AG20443 (cell line): Measurements from ENCODE around the gene SCAND1.
"Not testable (repeated sequence)": the region's sequence is repeated elsewhere in the genome, so short reads cannot be mapped to it uniquely, and the experiment has no call there.

ENCODE experiments used
- DNase-seq: peaks from one replicate; pipeline ENCODE4 v3.0.0; 2012; ENCODE audit warnings: low spot score, mixed read lengths

The SCAND1 gene

GRCh38 chr20:35959291-35959690 lies 5.0 kb upstream of the SCAND1 start:
- DNase-seq = not testable (repeated sequence)

- DNase-seq = no peak
Observed at GRCh38 chr20:35956616-35957015, 2.3 kb upstream of the SCAND1 start.

GRCh38 chr20:35954907-35955251 lies 577 bp upstream of the SCAND1 start:
- peak; percentile 55 for DNase-seq

GRCh38 chr20:35953387-35954199 lies 709 bp downstream of the SCAND1 start:
- peak; percentile 68 for DNase-seq

GRCh38 chr20:35952480-35953386 lies 1.6 kb downstream of the SCAND1 start:
- DNase-seq = no peak

GRCh38 chr20:35952080-35952479 lies 2.2 kb downstream of the SCAND1 start:
- DNase-seq = not testable (repeated sequence)

GRCh38 chr20:35950093-35950492 lies 4.2 kb downstream of the SCAND1 start:
- no peak for DNase-seq

GRCh38 chr20:35947907-35948306 lies 6.4 kb downstream of the SCAND1 start:
- no peak for DNase-seq

GRCh38 chr20:35947489-35947888 lies 6.8 kb downstream of the SCAND1 start:
- DNase-seq = peak; percentile 30

GRCh38 chr20:35942243-35942642 lies 12.1 kb downstream of the SCAND1 start:
- DNase-seq = no peak

- no peak for DNase-seq
Observed at GRCh38 chr20:35941620-35942019, 12.7 kb downstream of the SCAND1 start.

- DNase-seq = no peak
Observed at GRCh38 chr20:35939264-35939663, 15.0 kb downstream of the SCAND1 start.

GRCh38 chr20:35934050-35934449 lies 20.3 kb downstream of the SCAND1 start:
- no peak for DNase-seq

- DNase-seq = no peak
Observed at GRCh38 chr20:35929301-35929700, 25.0 kb downstream of the SCAND1 start.

- DNase-seq = no peak
Observed at GRCh38 chr20:35920523-35920922, 33.8 kb downstream of the SCAND1 start.

- no peak for DNase-seq
Observed at GRCh38 chr20:35918021-35918420, 36.3 kb downstream of the SCAND1 start.

- no peak for DNase-seq
Observed at GRCh38 chr20:35917077-35917476, 37.2 kb downstream of the SCAND1 start.

- DNase-seq = no peak
Observed at GRCh38 chr20:35912881-35913280, 41.4 kb downstream of the SCAND1 start.

- DNase-seq = no peak
Observed at GRCh38 chr20:35910254-35910653, 44.0 kb downstream of the SCAND1 start.

- no peak for DNase-seq
Observed at GRCh38 chr20:35909796-35910195, 44.5 kb downstream of the SCAND1 start.

GRCh38 chr20:35909176-35909575 lies 45.1 kb downstream of the SCAND1 start:
- no peak for DNase-seq

- no peak for DNase-seq
Observed at GRCh38 chr20:35908007-35908406, 46.3 kb downstream of the SCAND1 start.
